ENCODE measurements around the gene GTF2H4.

GTF2H4 gene

DNA sequence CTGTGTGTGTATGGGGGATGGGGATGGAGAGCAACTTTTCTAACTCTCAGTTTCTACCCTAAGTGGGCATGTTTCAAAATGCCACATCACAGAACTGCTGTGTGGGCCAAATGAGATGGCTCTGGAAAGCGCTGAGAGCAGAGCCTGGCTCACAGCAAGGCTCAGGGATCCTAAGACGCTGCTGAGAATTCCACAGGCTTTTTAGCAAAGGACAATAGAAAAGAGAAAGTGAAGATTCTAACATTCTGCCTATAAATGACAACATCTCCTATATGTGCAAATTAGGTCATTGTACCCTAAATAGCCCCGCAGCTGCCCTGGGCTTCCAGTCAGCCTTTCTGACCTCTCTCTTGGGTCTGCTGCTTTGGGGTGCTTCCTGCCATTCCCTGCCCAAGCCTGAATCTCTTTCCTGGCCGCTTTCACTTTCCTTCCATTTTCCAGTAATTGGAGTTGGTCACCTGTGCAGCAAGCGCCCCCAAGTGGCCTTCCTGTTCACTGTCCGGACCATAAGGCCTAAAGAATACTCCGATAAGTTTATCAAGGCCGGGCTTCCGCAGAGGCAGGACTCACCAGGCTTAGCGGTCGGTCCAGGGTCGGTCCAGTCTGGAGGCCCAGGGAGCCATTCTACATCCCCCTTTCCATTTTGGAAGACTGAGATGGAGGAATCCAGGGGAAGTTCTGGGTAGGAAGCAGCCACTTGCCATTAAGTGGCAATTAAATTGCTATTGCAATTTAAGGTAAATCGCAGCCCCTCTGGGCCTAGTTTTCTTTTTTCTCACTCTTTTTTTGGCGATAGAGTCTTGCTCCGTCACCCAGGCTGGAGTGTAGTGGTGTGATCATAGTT, 30.4 kb upstream of the GTF2H4 start:
- H3K27ac ChIP-seq (ENCODE audit: low read length) = no peak overlapping the region
- H3K4me1 ChIP-seq (ENCODE audit: low read length) = peaks cover 18% of the 10 kb centered on the region
- peak overlapping the region; percentile 87 for H3K4me2 ChIP-seq (ENCODE audit: low read length)
- no peaks in the 10 kb centered on the region for H3K9me3 ChIP-seq (ENCODE audit: insufficient read depth, low read length)
- no peak for TF ChIP-seq EZH2phosphoT487 (IDR thresholded peaks at IDR 0.05; ENCODE audit: low read depth)
- TF ChIP-seq, protein P1, sequence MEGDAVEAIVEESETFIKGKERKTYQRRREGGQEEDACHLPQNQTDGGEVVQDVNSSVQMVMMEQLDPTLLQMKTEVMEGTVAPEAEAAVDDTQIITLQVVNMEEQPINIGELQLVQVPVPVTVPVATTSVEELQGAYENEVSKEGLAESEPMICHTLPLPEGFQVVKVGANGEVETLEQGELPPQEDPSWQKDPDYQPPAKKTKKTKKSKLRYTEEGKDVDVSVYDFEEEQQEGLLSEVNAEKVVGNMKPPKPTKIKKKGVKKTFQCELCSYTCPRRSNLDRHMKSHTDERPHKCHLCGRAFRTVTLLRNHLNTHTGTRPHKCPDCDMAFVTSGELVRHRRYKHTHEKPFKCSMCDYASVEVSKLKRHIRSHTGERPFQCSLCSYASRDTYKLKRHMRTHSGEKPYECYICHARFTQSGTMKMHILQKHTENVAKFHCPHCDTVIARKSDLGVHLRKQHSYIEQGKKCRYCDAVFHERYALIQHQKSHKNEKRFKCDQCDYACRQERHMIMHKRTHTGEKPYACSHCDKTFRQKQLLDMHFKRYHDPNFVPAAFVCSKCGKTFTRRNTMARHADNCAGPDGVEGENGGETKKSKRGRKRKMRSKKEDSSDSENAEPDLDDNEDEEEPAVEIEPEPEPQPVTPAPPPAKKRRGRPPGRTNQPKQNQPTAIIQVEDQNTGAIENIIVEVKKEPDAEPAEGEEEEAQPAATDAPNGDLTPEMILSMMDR (IDR thresholded peaks at IDR 0.05; ENCODE audit: low read depth, low read length) = peak; percentile 83
- 0 out of 2 replicates have a peak, but pooled peaks cover 2% of the 10 kb centered on the region for H3K27me3 ChIP-seq (ENCODE audit: low read depth, low read length)
- no peaks in the 10 kb centered on the region for H3K79me2 ChIP-seq (ENCODE audit: low read length)
- H3K9ac ChIP-seq (ENCODE audit: low read length) = peak overlapping the region; percentile 11; the same call in 1 of the 2 replicates
- peak overlapping the region; percentile 72 for H3K4me3 ChIP-seq (ENCODE audit: low read length)
- H4K20me1 ChIP-seq (ENCODE audit: insufficient read depth, low read length) = no peaks in the 10 kb centered on the region
- peak overlapping the region; percentile 84 for H2AFZ ChIP-seq (ENCODE audit: low read depth, low read length)
- H3K36me3 ChIP-seq (replicated peaks; ENCODE audit: low read depth, low read length) = no peaks in the 10 kb centered on the region

DNA sequence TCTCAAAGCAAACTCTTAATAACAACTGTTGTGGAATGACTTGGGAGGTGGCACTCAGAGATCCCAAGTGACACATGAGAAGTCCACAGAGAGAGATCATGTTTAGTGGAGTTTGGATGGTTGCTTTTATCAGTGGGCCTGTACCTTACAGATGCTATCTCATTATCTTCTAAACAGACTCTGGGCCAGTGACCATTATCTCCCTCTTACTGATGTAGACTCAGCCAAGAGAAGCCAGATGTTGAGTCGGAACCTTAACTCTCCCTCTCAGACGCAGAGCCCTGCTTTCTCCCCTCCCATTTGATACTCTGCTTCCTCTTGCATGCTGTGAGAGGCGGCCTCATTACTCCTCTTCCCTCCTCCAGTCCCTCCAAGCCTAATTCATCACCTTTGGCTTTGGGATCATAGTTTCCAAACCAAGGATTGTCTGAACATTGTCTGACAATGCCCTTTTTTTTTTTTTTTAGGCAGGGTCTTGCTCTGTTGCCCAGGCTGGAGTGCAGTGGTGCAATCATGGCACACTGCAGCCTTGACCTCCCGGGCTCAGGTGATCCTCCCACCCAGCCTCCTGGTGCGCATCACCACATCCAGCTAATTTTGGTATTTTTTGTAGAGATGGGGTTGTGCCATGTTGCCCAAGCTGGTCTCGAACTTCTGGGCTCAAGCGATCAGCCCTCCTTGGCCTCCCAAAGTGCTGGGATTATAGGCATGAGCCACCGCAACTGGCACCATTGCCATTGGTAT, 28.2 kb upstream of the GTF2H4 start:
- H3K4me1 ChIP-seq (ENCODE audit: low read length) = peaks cover 32% of the 10 kb centered on the region

DNA sequence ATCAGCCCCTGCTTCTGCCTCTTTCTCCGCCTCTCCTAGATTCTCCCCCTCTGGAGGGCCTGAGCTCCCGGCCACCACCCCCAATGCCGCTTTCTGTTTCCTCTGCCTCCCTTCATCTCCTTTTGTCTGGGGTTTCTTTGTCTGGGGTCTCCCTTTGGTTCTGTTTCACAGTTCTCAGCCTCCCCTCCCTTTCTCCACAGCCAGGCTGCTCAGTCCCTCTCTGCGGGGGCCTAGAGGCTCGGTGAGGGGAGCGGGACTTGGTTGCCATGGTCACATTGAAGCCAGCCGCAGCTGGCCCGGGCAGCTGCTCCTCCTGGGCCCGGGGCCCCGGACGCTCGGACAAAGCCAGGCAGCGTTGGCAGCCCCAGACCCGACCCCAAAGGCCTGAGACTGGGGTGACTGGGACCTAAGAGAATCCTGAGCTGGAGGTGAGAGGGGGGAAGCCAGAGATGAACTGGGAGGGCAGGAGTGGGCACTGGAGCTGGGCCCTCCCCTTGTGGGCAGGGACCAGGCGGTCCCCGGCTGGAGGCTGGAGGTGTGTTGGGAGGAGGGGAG, 27.2 kb upstream of the GTF2H4 start:
- Histone ChIP-seq H4K20me1 (ENCODE audit: insufficient read depth, low read length) (no peaks in the 10 kb centered on the region), H3K36me3 (replicated peaks; ENCODE audit: low read depth, low read length) (no peaks in the 10 kb centered on the region), H3K4me1 (ENCODE audit: low read length) (peaks cover 38% of the 10 kb centered on the region), H3K4me3 (ENCODE audit: low read length) (no peak overlapping the region), H3K9me3 (ENCODE audit: insufficient read depth, low read length) (no peaks in the 10 kb centered on the region), H3K4me2 (ENCODE audit: low read length) (no peak overlapping the region), H3K9ac (ENCODE audit: low read length) (no peak overlapping the region), H2AFZ (ENCODE audit: low read depth, low read length) (no peak overlapping the region), H3K79me2 (ENCODE audit: low read length) (no peaks in the 10 kb centered on the region), H3K27me3 (ENCODE audit: low read depth, low read length) (peaks cover 2% of the 10 kb centered on the region; the same call in 1 of the 2 replicates), H3K27ac (ENCODE audit: low read length) (no peak overlapping the region)
- TF ChIP-seq, protein P1 (IDR thresholded peaks at IDR 0.05; ENCODE audit: low read depth, low read length) = no peak
- no peak for TF ChIP-seq EZH2phosphoT487 (IDR thresholded peaks at IDR 0.05; ENCODE audit: low read depth)

More for the DNA sequence above, 28.2 kb upstream of the GTF2H4 start:
- Histone ChIP-seq H3K27ac (ENCODE audit: low read length) (no peak overlapping the region), H4K20me1 (ENCODE audit: insufficient read depth, low read length) (no peaks in the 10 kb centered on the region), H3K4me3 (ENCODE audit: low read length) (no peak overlapping the region), H3K9ac (ENCODE audit: low read length) (no peak overlapping the region), H2AFZ (ENCODE audit: low read depth, low read length) (no peak overlapping the region), H3K4me2 (ENCODE audit: low read length) (no peak overlapping the region), H3K9me3 (ENCODE audit: insufficient read depth, low read length) (no peaks in the 10 kb centered on the region), H3K79me2 (ENCODE audit: low read length) (no peaks in the 10 kb centered on the region), H3K36me3 (replicated peaks; ENCODE audit: low read depth, low read length) (no peaks in the 10 kb centered on the region), H3K27me3 (ENCODE audit: low read depth, low read length) (0 out of 2 replicates have a peak, but pooled peaks cover 2% of the 10 kb centered on the region)
- TF ChIP-seq, protein P1 (IDR thresholded peaks at IDR 0.05; ENCODE audit: low read depth, low read length) = no peak
- no peak for TF ChIP-seq EZH2phosphoT487 (IDR thresholded peaks at IDR 0.05; ENCODE audit: low read depth)

Measured in OCI-LY3 (cell line).